GM10847 (cell line): ENCODE measurements around the gene BTN1A1.

Experiments
- POLR2A ChIP-seq: IDR thresholded peaks from 2 replicates; pipeline ENCODE4 v1.6.1; 2011; ENCODE audit not compliant: insufficient read length; ENCODE audit errors: extremely low read depth

BTN1A1 gene

GRCh38 chr6:26472549-26473290 lies 27.4 kb upstream of the BTN1A1 start:
- no peak for TF ChIP-seq POLR2A

DNA sequence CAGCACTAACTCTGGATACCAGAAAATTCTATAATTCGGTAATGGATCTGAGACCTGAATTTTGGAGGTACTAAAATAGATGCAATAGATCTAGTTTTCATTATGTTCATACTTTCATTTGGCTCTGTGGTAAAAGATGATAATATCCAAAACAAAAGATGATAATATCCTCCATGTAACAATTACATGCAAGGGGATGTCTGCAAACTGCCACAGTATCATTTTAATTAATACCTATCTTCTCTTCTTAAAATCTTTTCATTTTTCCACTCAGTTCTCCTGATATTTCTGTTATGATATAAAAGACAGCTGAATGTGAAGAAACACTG lies 26.7 kb upstream of the BTN1A1 start:
- no peak for TF ChIP-seq POLR2A

- peak; percentile 30 for TF ChIP-seq POLR2A
Observed at GRCh38 chr6:26473758-26474438, 26.2 kb upstream of the BTN1A1 start.

GRCh38 chr6:26474439-26474881 lies 25.6 kb upstream of the BTN1A1 start:
- TF ChIP-seq POLR2A, result no peak

DNA sequence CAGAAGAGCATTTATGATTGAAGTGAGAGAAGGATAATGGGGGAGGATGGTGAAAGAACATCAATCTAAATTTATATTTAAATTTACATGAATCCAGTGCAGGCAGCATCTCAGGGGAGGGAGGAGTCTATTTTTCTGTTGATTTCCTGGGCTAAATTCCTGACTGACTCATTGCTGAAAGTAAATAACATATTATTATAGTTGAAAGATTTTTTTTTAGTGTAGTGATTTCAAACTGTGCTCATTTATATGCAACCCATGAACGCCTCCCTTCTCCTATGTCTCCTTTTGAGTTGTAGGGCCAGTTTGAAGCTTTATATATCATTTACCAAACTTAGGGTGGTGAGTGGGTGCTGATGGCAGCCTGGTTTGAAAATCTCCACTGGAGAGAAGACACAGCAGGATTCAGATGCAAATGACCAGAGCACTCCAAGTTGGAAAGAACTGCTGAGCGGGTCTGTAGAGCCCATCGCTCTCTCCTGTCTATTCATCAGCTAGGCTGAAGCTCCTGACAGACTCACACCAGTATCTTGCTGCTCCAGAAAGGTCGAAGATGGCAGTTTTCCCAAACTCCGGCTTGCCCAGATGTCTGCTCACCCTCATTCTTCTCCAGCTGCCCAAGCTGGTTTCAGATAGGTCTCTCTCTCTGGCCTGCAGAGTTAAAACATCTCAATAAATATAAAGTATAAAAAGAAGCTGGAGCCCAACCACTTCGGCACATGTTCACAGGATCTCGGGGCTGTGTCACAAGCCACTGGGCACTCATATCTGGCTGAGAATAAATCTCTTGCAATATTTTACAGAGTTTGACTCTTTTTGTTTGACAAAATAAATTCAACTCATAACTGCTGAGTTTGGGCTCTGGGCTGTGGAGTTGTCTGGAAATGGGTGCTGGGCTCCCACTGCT lies 24.0 kb upstream of the BTN1A1 start:
- TF ChIP-seq POLR2A, result no peak

DNA sequence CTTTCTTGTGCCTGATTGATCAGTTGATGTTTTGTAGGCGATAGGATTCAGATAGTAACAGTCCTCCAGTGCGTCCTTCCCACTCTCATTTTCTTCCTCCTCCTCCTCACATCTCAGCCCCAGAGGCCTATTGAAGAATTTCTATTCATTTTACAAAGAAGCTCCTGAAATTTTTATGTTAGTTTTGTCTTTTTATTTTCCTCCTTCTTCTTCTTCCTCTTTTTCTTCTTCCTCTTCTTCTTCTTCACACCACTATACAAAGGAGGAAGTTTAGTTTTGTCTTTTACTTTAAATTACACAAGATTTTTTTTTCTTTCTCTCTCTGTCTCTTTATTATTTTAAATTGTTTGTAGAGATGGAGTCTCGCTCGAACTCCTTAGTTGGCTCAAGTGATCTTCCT lies 23.2 kb upstream of the BTN1A1 start:
- TF ChIP-seq POLR2A, result no peak

- no peak for TF ChIP-seq POLR2A
Observed at GRCh38 chr6:26477426-26477825, 22.7 kb upstream of the BTN1A1 start.

- no peak for TF ChIP-seq POLR2A
Observed at GRCh38 chr6:26478100-26478984, 21.8 kb upstream of the BTN1A1 start.

- no peak for TF ChIP-seq POLR2A
Observed at GRCh38 chr6:26478985-26479278, 21.2 kb upstream of the BTN1A1 start.

- no peak for TF ChIP-seq POLR2A
Observed at GRCh38 chr6:26482338-26482737, 17.8 kb upstream of the BTN1A1 start.

GRCh38 chr6:26483727-26484126 lies 16.4 kb upstream of the BTN1A1 start:
- no peak for TF ChIP-seq POLR2A

DNA sequence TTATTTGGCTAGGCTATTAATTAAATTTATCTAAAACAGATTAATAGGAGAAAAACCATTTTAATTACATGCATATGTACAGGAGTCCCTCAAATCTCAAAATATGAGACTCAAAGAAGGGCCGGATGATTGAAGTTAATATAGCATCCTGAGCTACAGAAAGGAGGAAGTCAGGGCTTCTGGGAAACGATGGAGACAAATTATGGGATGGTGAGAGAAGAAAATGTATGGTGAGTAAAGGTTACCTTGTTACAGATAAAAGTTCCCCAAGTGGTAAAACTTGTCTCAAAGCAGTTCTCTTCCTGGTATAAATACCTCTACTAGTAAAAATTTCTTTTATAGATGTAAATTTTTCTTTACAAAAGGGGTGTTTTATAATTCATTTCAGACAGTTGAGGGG lies 15.9 kb upstream of the BTN1A1 start:
- no peak for TF ChIP-seq POLR2A

GRCh38 chr6:26485112-26485780 lies 14.9 kb upstream of the BTN1A1 start:
- TF ChIP-seq POLR2A, result no peak

GRCh38 chr6:26486358-26486757 lies 13.7 kb upstream of the BTN1A1 start:
- no peak for TF ChIP-seq POLR2A
